ENCODE data around the gene PHKB.

Gene PHKB

GRCh38 chr16:47617732-47618131, 156.6 kb downstream of the PHKB start:
- H3K4me3 ChIP-seq = no peak overlapping the region
- no peak overlapping the region for H3K27ac ChIP-seq
- no peak for DNase-seq (ENCODE audit: low spot score)
- TF ChIP-seq CTCF (IDR thresholded peaks at IDR 0.05) = no peak

- Histone ChIP-seq H3K27ac (no peak overlapping the region), H3K4me3 (no peak overlapping the region)
- DNase-seq (ENCODE audit: low spot score) = no peak
- no peak for TF ChIP-seq CTCF (IDR thresholded peaks at IDR 0.05)
Measured at GRCh38 chr16:47622451-47623176, 161.5 kb downstream of the PHKB start.

- no peak for TF ChIP-seq CTCF (IDR thresholded peaks at IDR 0.05)
- DNase-seq (ENCODE audit: low spot score) = no peak
- Histone ChIP-seq H3K27ac (no peak overlapping the region), H3K4me3 (no peak overlapping the region)
Measured at GRCh38 chr16:47624563-47624962, 163.4 kb downstream of the PHKB start.

- Histone ChIP-seq H3K4me3 (no peak overlapping the region), H3K27ac (no peak overlapping the region)
- no peak for TF ChIP-seq CTCF (IDR thresholded peaks at IDR 0.05)
- DNase-seq (ENCODE audit: low spot score) = no peak
Measured at GRCh38 chr16:47625115-47625567, 164.0 kb downstream of the PHKB start.

- no peak overlapping the region for H3K4me3 ChIP-seq
- DNase-seq (ENCODE audit: low spot score) = no peak
- H3K27ac ChIP-seq = no peak overlapping the region
- no peak for TF ChIP-seq CTCF (IDR thresholded peaks at IDR 0.05)
Measured at GRCh38 chr16:47626246-47626645, 165.1 kb downstream of the PHKB start.

GRCh38 chr16:47627085-47627639, 166.0 kb downstream of the PHKB start:
- TF ChIP-seq CTCF (IDR thresholded peaks at IDR 0.05) = no peak
- DNase-seq (ENCODE audit: low spot score) = no peak

GRCh38 chr16:47627721-47628120, 166.6 kb downstream of the PHKB start:
- Histone ChIP-seq H3K27ac (no peak overlapping the region), H3K4me3 (no peak overlapping the region)
- TF ChIP-seq CTCF (IDR thresholded peaks at IDR 0.05) = no peak
- no peak for DNase-seq (ENCODE audit: low spot score)

More at GRCh38 chr16:47627085-47627639, 166.0 kb downstream of the PHKB start:
- H3K27ac ChIP-seq = no peak overlapping the region
- no peak overlapping the region for H3K4me3 ChIP-seq

Measured in coronary artery (tissue), 2 donors.